Neuronal stem cell (in vitro differentiated cells): ENCODE data around the gene ATF6B.

Experiments
- DNase-seq: peaks from one replicate; pipeline ENCODE4 v3.0.0-alpha.2; 2013; ENCODE audit warnings: low spot score
- H2AFZ ChIP-seq: one replicate; pipeline ENCODE4 v1.6.1; 2013; ENCODE audit warnings: mild to moderate bottlenecking, low read length, inconsistent platforms
- H2AK5ac ChIP-seq: 2 replicates; pipeline ENCODE4 v1.6.1; 2013; ENCODE audit warnings: low read depth, mild to moderate bottlenecking, inconsistent platforms, low read length, moderate library complexity, mixed read lengths
- H2BK120ac ChIP-seq: 2 replicates; pipeline ENCODE4 v1.6.1; 2013; ENCODE audit warnings: low read depth, mild to moderate bottlenecking, inconsistent platforms, low read length, moderate library complexity, mixed read lengths
- H2BK12ac ChIP-seq: one replicate; pipeline ENCODE4 v1.6.1; 2013; ENCODE audit warnings: low read length, inconsistent platforms
- H2BK15ac ChIP-seq: 2 replicates; pipeline ENCODE4 v1.6.1; 2013; ENCODE audit warnings: mild to moderate bottlenecking, low read length, inconsistent platforms, mixed read lengths
- H2BK5ac ChIP-seq: one replicate; pipeline ENCODE4 v1.6.1; 2013; ENCODE audit warnings: inconsistent platforms, mild to moderate bottlenecking, low read length, moderate library complexity
- H3K14ac ChIP-seq: one replicate; pipeline ENCODE4 v1.6.1; 2013; ENCODE audit warnings: low read length, inconsistent platforms
- H3K18ac ChIP-seq: 2 replicates; pipeline ENCODE4 v1.6.1; 2013; ENCODE audit warnings: low read length, inconsistent platforms
- H3K23ac ChIP-seq: 2 replicates; pipeline ENCODE4 v1.6.1; 2013; ENCODE audit warnings: low read depth, mild to moderate bottlenecking, mixed read lengths, low read length, inconsistent platforms; ENCODE audit not compliant: poor library complexity
- H3K27ac ChIP-seq: replicated peaks from 3 replicates; pipeline ENCODE4 v1.5.1; 2013; ENCODE audit warnings: low read length, inconsistent platforms
- H3K27me3 ChIP-seq, 3 experiments: 2 replicates each; pipeline ENCODE4 v1.6.1; 2013; ENCODE audit warnings: low read length in 3 of 3, mild to moderate bottlenecking in 2 of 3, inconsistent platforms in 1 of 3, low read depth in 1 of 3, mixed read lengths in 1 of 3, moderate library complexity in 1 of 3; ENCODE audit not compliant: control insufficient read depth in 3 of 3, insufficient read depth in 3 of 3
- H3K36me3 ChIP-seq, 2 donors: replicated peaks in 1 of 2; 2 replicates each; pipeline ENCODE4 v1.6.1; 2013; ENCODE audit warnings: low read length in 2 of 2; ENCODE audit not compliant: control insufficient read depth in 2 of 2, insufficient read depth in 2 of 2
- H3K4ac ChIP-seq: 2 replicates; pipeline ENCODE4 v1.6.1; 2013; ENCODE audit warnings: inconsistent platforms, mild to moderate bottlenecking, low read length, moderate library complexity
- H3K4me1 ChIP-seq, 2 donors: 1 replicate in 1 of 2; 2 replicates in 1 of 2; pipeline ENCODE4 v1.6.1; 2013; ENCODE audit warnings: low read length in 2 of 2, low read depth in 1 of 2; ENCODE audit not compliant: control insufficient read depth in 2 of 2, insufficient read depth in 1 of 2
- H3K4me2 ChIP-seq: one replicate; pipeline ENCODE4 v1.6.1; 2013; ENCODE audit warnings: mild to moderate bottlenecking, low read length, inconsistent platforms; ENCODE audit not compliant: insufficient read depth, poor library complexity, severe bottlenecking
- H3K4me3 ChIP-seq, 2 donors: 2 replicates each; pipeline ENCODE4 v1.5.1; 2013; ENCODE audit warnings: low read length in 2 of 2, mild to moderate bottlenecking in 2 of 2, inconsistent platforms in 1 of 2, moderate library complexity in 1 of 2
- H3K79me1 ChIP-seq: one replicate; pipeline ENCODE4 v1.6.1; 2013; ENCODE audit warnings: low read depth, mild to moderate bottlenecking, inconsistent platforms, low read length, moderate library complexity
- H3K9ac ChIP-seq: one replicate; pipeline ENCODE4 v1.6.1; 2013; ENCODE audit warnings: mild to moderate bottlenecking, low read depth, low read length, inconsistent platforms; ENCODE audit not compliant: poor library complexity
- H3K9me3 ChIP-seq, 2 donors: replicated peaks in 1 of 2; 2 replicates each; pipeline versions ENCODE3 to v1.6.1; 2013; ENCODE audit warnings: low read length in 2 of 2, mild to moderate bottlenecking in 2 of 2, inconsistent platforms in 1 of 2, low read depth in 1 of 2, mixed read lengths in 1 of 2, moderate library complexity in 1 of 2; ENCODE audit not compliant: control insufficient read depth in 2 of 2, insufficient read depth in 1 of 2
- H4K8ac ChIP-seq: one replicate; pipeline ENCODE4 v1.6.1; 2013; ENCODE audit warnings: low read depth, mild to moderate bottlenecking, inconsistent platforms, low read length, moderate library complexity
- H4K91ac ChIP-seq: one replicate; pipeline ENCODE4 v1.6.1; 2013; ENCODE audit warnings: low read length, low read depth, mild to moderate bottlenecking, inconsistent platforms; ENCODE audit not compliant: poor library complexity
- WGBS, 2 donors: extraction: QIAGEN DNeasy Blood & Tissue Kit; methylation state at CpG; one replicate each; pipeline ENCODE4 v1.1.7; 2013; ENCODE audit warnings: missing lambda C conversion rate in 2 of 2, mixed read lengths in 1 of 2; ENCODE audit not compliant: insufficient read length in 2 of 2, insufficient replicate concordance in 1 of 2; ENCODE audit errors: extremely low coverage in 2 of 2; 5-methylcytosine and 5-hydroxymethylcytosine counted together

Gene ATF6B

DNA sequence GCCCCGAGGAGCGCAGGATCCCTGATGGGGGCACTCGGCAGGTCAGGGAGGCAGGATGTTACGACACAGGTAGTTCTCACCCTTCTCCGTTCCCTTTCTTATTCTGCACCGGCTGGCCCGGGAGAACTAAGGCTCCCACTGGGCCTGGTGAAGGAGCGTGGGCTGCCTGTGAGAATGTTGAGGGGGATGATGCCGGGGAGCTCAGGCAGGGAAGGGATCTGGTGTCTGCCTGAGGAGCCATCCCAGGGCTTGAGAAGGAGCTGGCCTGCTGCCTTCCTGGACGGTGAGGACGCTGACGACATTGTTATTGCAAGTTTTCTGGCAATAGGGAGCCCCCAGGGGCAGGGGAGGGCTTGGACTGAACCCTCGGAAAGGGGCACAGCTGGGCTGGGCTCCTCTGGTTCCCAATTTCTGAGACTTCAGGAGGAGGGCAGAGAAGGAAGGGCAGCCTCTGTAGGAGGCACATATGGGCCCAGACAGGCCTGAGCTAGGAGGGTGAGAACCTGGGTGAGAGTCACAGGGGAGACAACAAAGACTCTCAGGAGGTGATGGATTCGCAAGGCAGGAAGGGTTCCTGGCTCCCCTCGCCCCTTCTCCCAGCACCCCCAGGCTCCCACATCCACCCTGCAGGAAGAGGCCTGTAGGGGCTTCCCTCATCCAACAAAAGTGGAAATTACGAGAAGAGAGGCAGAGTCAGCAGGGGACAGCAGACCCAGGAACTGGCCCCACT is 57.1 kb downstream of the ATF6B start:
- no peak overlapping the region for H3K27ac ChIP-seq
- H3K4ac ChIP-seq, result no peak overlapping the region
- no peak overlapping the region for H2BK15ac ChIP-seq
- H3K79me1 ChIP-seq, result peaks cover 2% of the 10 kb centered on the region
- no CpG with 5 or more reads among the region's 16 CpGs for WGBS, 2 donors
- H2BK5ac ChIP-seq, result no peak overlapping the region
- no peak overlapping the region for H3K4me3 ChIP-seq
- H2AFZ ChIP-seq, result peak overlapping the region; percentile 53
- peaks cover 0 to 26% (median 0%) of the 10 kb centered on the region in 3 experiments for H3K27me3 ChIP-seq
- H3K9me3 ChIP-seq, result no peaks in the 10 kb centered on the region
- no peak for DNase-seq
- peak overlapping the region; percentile 5 for H2AK5ac ChIP-seq
- H4K91ac ChIP-seq, result no peak overlapping the region
- peak overlapping the region; percentile 76 for H4K8ac ChIP-seq
- H3K9ac ChIP-seq, result no peak overlapping the region
- H3K36me3 ChIP-seq, result peaks cover 0 to 2% of the 10 kb centered on the region in 2 donors
- H3K4me2 ChIP-seq, result no peak overlapping the region
- H3K18ac ChIP-seq, result peak overlapping the region; percentile 48
- H3K14ac ChIP-seq, result no peak overlapping the region
- H2BK12ac ChIP-seq, result no peak overlapping the region
- peaks cover 0 to 13% of the 10 kb centered on the region in 2 donors for H3K4me1 ChIP-seq
- no peak overlapping the region for H2BK120ac ChIP-seq
- no peak overlapping the region for H3K23ac ChIP-seq

DNA sequence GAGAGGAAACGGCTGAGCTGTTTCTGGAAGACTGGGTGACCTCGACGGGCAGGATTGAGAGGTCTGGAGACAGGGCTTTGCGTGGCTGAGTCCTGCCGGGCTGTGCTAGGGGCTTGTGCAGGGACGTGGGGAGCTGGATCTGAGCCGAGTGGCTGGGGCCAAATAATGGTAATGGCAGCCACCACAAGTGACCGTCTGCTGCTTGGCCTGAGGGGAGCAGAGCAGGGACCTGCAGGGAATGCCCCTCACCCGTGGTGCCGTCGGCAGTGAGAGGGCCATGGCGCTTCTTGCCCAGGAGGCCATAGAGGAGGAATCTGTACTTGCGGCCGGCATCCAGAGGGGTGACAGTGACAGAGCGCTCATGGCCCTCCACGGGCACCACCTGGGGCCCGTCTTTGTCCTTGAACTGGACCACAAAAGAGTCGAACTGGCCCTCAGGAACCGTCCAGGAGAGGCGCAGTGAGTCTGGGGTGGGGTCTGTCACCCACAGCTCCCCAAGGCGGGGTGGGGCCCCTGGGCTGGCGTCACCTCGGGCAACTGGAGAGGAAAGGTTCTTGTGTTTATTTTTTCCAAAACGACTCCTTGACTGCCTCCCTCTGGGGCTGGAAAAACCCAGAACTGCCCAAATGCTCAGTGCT is 58.0 kb downstream of the ATF6B start:
- H4K8ac ChIP-seq, result no peak overlapping the region
- no peak overlapping the region for H3K23ac ChIP-seq
- peaks cover 0 to 13% of the 10 kb centered on the region in 2 donors for H3K4me1 ChIP-seq
- no peak overlapping the region for H3K4me2 ChIP-seq
- H3K4ac ChIP-seq, result no peak overlapping the region
- no peak overlapping the region for H2BK15ac ChIP-seq
- no peak overlapping the region for H3K27ac ChIP-seq
- H4K91ac ChIP-seq, result no peak overlapping the region
- peak overlapping the region; percentile 44 for H3K9ac ChIP-seq
- H3K18ac ChIP-seq, result no peak overlapping the region
- no peak overlapping the region for H2AFZ ChIP-seq
- peak overlapping the region; percentile 73 for H2BK12ac ChIP-seq
- no CpG with 5 or more reads among the region's 24 CpGs for WGBS, 2 donors
- H2AK5ac ChIP-seq, result no peak overlapping the region
- H3K14ac ChIP-seq, result peak overlapping the region; percentile 8
- H2BK5ac ChIP-seq, result no peak overlapping the region
- H3K36me3 ChIP-seq, result peaks cover 0 to 2% of the 10 kb centered on the region in 2 donors
- H3K27me3 ChIP-seq, result peaks cover 0 to 24% (median 0%) of the 10 kb centered on the region in 3 experiments
- no peak for DNase-seq
- H2BK120ac ChIP-seq, result no peak overlapping the region
- H3K4me3 ChIP-seq, result no peak overlapping the region
- H3K79me1 ChIP-seq, result peaks cover 2% of the 10 kb centered on the region
- H3K9me3 ChIP-seq, result no peaks in the 10 kb centered on the region

DNA sequence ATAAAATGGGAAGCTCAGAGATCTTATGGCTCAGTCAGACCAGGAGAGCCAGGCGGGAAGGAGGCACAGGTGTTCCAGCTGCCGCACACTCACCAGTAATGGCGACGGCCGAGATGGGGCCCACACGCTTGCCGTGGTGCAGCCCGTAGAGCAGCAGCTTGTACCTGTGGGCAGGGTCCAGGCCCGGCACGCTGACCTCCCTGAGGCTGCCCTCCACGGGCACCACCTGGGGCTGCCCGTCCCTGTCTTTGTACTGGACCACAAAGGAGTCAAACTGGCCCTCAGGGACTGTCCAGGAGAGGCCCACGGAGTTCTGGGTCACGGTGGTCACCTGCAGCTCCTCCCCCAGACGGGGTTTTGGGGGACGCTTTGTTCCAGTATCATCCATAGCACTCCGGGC is 58.6 kb downstream of the ATF6B start:
- no peak overlapping the region for H3K4me2 ChIP-seq
- H3K27ac ChIP-seq, result no peak overlapping the region

DNA sequence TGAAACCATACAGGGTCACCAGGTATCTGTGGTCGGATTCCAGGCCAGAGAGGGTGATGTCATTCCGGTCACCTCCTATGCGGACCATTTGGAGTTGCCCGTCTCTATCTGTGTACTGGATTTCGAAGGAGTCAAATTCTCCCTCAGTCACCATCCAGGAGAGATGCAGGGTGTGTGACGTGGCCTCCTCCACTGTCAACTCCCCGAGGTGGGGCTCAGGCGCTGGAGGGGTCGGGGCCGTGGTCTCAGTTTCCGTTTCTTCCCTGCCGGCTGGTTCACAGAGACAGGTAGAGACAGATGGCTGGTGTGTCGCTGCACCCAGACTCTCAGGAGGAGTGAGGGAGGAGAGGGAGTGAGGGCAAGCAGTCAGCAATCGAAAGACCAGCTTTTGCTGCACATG is 59.2 kb downstream of the ATF6B start:
- Histone ChIP-seq H3K4me3 (no peak overlapping the region), H2BK12ac (no peak overlapping the region), H2BK15ac (no peak overlapping the region), H3K23ac (no peak overlapping the region), H3K79me1 (peaks cover 2% of the 10 kb centered on the region), H4K91ac (no peak overlapping the region), H2AFZ (no peak overlapping the region), H3K27me3 (peaks cover 0 to 21% (median 0%) of the 10 kb centered on the region in 3 experiments), H3K4me2 (no peak overlapping the region), H3K27ac (no peak overlapping the region), H3K4ac (no peak overlapping the region), H3K4me1 (peaks cover 0 to 13% of the 10 kb centered on the region in 2 donors), H3K9me3 (no peaks in the 10 kb centered on the region), H3K36me3 (peaks cover 0 to 2% of the 10 kb centered on the region in 2 donors), H3K9ac (no peak overlapping the region), H4K8ac (no peak overlapping the region), H2BK5ac (no peak overlapping the region), H3K14ac (no peak overlapping the region), H2BK120ac (no peak overlapping the region), H2AK5ac (no peak overlapping the region), H3K18ac (no peak overlapping the region)
- no peak for DNase-seq
- WGBS, 2 donors, result no CpG with 5 or more reads among the region's 14 CpGs

More for the DNA sequence above, 58.6 kb downstream of the ATF6B start:
- H2BK120ac ChIP-seq, result no peak overlapping the region
- no peak overlapping the region for H3K9ac ChIP-seq
- DNase-seq, result no peak
- H3K23ac ChIP-seq, result no peak overlapping the region
- H2BK15ac ChIP-seq, result no peak overlapping the region
- H4K91ac ChIP-seq, result no peak overlapping the region
- H3K4ac ChIP-seq, result no peak overlapping the region
- peaks cover 0 to 13% of the 10 kb centered on the region in 2 donors for H3K4me1 ChIP-seq
- peaks cover 2% of the 10 kb centered on the region for H3K79me1 ChIP-seq
- H2AK5ac ChIP-seq, result no peak overlapping the region
- H4K8ac ChIP-seq, result no peak overlapping the region
- no peak overlapping the region for H3K4me3 ChIP-seq
- peaks cover 0 to 2% of the 10 kb centered on the region in 2 donors for H3K36me3 ChIP-seq
- H3K18ac ChIP-seq, result no peak overlapping the region
- peaks cover 0 to 24% (median 0%) of the 10 kb centered on the region in 3 experiments for H3K27me3 ChIP-seq
- H3K9me3 ChIP-seq, result no peaks in the 10 kb centered on the region
- H2BK12ac ChIP-seq, result no peak overlapping the region
- no peak overlapping the region for H2BK5ac ChIP-seq
- no CpG with 5 or more reads among the region's 17 CpGs for WGBS, 2 donors
- no peak overlapping the region for H2AFZ ChIP-seq
- peak overlapping the region; percentile 8 for H3K14ac ChIP-seq
